Tibial nerve (tissue), 4 donors: ENCODE measurements around the gene CACHD1.

Experiments used
- CTCF ChIP-seq, 5 experiments: fragments of 200-600 bp in 3 of 5; fragments of 450-650 bp in 2 of 5; sonication (generic) in 3 of 5; IDR thresholded peaks; one replicate each; pipeline ENCODE4 v1.5.1; 2016 to 2019; ENCODE audit warnings: antibody characterized with exemption in 5 of 5, mild to moderate bottlenecking in 3 of 5, moderate library complexity in 2 of 5
- EP300 ChIP-seq, 2 donors: sonication (generic); formaldehyde crosslinking; IDR thresholded peaks; one replicate each; pipeline ENCODE4 v1.6.1; 2017; ENCODE audit warnings: antibody characterized with exemption in 2 of 2, mild to moderate bottlenecking in 1 of 2
- POLR2A ChIP-seq, 2 donors: fragments of 450-650 bp; IDR thresholded peaks; one replicate each; pipeline ENCODE4 v1.6.1; 2017; ENCODE audit warnings: antibody characterized with exemption in 2 of 2, mild to moderate bottlenecking in 2 of 2, moderate library complexity in 2 of 2

GRCh38 chr1:64518692-64519481, 49.0 kb downstream of the CACHD1 start:
- TF ChIP-seq CTCF (IDR thresholded peaks at IDR 0.05) (no peak), POLR2A (IDR thresholded peaks at IDR 0.05) (no peak), EP300 (IDR thresholded peaks at IDR 0.05) (no peak)
